Gastroesophageal sphincter (tissue), 4 donors: ENCODE results near the gene LRPAP1. TPM values are rescaled to one million over a fixed set of nuclear protein-coding genes. Genes with fewer than 3 reads are reported as not detected.

Experiments used
- ATAC-seq: fragments of 150-250 bp; one replicate; pipeline ENCODE4 v1.9.1; 2016; ENCODE audit warnings: mild to moderate bottlenecking, moderate library complexity
- H3K27ac ChIP-seq, 4 donors: fragments of 200-600 bp; sonication (generic) in 3 of 4; 1 replicate in 3 of 4; 2 replicates in 1 of 4; pipeline ENCODE4 v1.5.1; 2016 to 2019
- H3K27me3 ChIP-seq: fragments of 200-600 bp; sonication (generic); one replicate; pipeline ENCODE4 v1.5.1; 2019
- H3K36me3 ChIP-seq, 2 donors: fragments of 200-600 bp; sonication (generic); one replicate each; pipeline ENCODE4 v1.5.1; 2019; ENCODE audit warnings: control low read depth in 1 of 2
- H3K4me1 ChIP-seq, 3 donors: fragments of 200-600 bp; sonication (generic); 1 replicate in 2 of 3; 2 replicates in 1 of 3; pipeline ENCODE4 v1.5.1; 2016 to 2019; ENCODE audit warnings: control low read depth in 2 of 3
- H3K4me3 ChIP-seq, 2 donors: fragments of 200-600 bp; sonication (generic); one replicate each; pipeline ENCODE4 v1.5.1; 2019; ENCODE audit warnings: mild to moderate bottlenecking in 1 of 2, moderate library complexity in 1 of 2
- H3K9me3 ChIP-seq, 3 donors: fragments of 200-600 bp; sonication (generic); one replicate each; pipeline ENCODE4 v1.5.1; 2017 to 2019; ENCODE audit warnings: control low read depth in 2 of 3
- EP300 ChIP-seq: sonication (generic); formaldehyde crosslinking; IDR thresholded peaks from one replicate; pipeline ENCODE4 v1.6.1; 2017; ENCODE audit warnings: antibody characterized with exemption, mild to moderate bottlenecking
- POLR2A ChIP-seq, 2 donors: fragments of 450-650 bp; IDR thresholded peaks; one replicate each; pipeline ENCODE4 v1.6.1; 2017; ENCODE audit warnings: antibody characterized with exemption in 2 of 2, mild to moderate bottlenecking in 2 of 2, moderate library complexity in 1 of 2
- POLR2AphosphoS5 ChIP-seq: sonication (generic); formaldehyde crosslinking; IDR thresholded peaks from one replicate; pipeline ENCODE4 v1.6.1; 2017; ENCODE audit warnings: antibody characterized with exemption
- WGBS, 2 donors: methylation state at CpG; one replicate each; pipeline ENCODE4 v1.1.5; 2018; ENCODE audit warnings: low coverage in 1 of 2; 5-methylcytosine and 5-hydroxymethylcytosine counted together
- total RNA-seq, 4 donors: library from RNA; depleted of rRNA; stranded (reverse); fragments of >200 nt; gene quantifications; one replicate each; pipeline ENCODE4 v1.1.0, GENCODE V29; 2016
- TF ChIP-seq, protein P1 (sequence below), 4 experiments: fragments of 200-600 bp in 2 of 4; fragments of 450-650 bp in 2 of 4; sonication (generic) in 1 of 4; IDR thresholded peaks; one replicate each; pipeline ENCODE4 v1.5.1; 2017 to 2019; ENCODE audit warnings: antibody characterized with exemption in 4 of 4, mild to moderate bottlenecking in 2 of 4, moderate library complexity in 2 of 4

Gene LRPAP1
- total RNA-seq, 4 donors from 2014 or later: 180 to 267 (median 201) TPM

DNA sequence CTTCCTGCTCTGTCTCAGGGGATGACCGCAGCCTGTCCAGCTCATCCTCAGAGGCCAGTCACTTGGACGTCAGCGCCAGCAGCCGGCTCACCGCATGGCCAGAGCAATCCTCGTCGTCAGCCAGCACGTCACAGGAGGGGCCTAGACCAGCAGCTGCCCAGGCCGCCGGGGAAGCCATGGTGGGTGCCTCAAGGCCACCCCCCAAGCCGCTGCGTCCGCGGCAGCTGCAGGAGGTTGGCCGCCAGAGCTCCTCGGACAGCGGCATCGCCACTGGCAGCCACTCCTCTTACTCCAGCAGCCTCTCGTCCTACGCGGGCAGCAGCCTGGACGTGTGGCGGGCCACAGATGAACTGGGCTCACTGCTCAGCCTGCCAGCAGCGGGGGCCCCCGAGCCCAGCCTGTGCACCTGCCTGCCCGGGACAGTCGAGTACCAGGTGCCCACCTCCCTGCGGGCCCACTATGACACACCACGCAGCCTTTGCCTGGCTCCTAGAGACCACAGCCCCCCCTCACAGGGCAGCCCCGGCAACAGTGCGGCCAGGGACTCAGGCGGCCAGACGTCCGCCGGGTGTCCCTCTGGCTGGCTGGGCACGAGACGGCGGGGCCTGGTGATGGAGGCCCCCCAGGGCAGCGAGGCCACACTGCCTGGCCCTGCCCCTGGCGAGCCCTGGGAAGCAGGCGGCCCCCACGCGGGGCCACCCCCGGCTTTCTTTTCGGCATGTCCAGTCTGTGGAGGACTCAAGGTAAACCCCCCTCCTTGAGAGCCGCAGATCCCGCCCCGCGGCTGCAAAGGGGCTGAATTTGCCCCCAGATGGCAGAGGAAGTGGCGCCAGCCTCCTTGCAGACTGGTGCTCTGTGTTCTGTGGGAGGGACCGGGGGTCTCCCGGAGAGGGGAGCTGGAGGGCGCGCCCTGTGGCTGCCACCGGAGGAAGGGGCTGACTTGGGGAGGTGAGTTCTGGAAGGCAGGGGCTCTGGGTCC is 39.2 kb downstream of the LRPAP1 start:
- H3K4me1 ChIP-seq: no peaks in the 10 kb centered on the region
- peaks cover 0 to 10% of the 10 kb centered on the region in 2 donors for H3K36me3 ChIP-seq
- H3K4me3 ChIP-seq: no peak overlapping the region
- no peak overlapping the region for H3K27ac ChIP-seq
- ATAC-seq: no peak
- peaks cover 79% of the 10 kb centered on the region for H3K27me3 ChIP-seq
- TF ChIP-seq, protein P1, sequence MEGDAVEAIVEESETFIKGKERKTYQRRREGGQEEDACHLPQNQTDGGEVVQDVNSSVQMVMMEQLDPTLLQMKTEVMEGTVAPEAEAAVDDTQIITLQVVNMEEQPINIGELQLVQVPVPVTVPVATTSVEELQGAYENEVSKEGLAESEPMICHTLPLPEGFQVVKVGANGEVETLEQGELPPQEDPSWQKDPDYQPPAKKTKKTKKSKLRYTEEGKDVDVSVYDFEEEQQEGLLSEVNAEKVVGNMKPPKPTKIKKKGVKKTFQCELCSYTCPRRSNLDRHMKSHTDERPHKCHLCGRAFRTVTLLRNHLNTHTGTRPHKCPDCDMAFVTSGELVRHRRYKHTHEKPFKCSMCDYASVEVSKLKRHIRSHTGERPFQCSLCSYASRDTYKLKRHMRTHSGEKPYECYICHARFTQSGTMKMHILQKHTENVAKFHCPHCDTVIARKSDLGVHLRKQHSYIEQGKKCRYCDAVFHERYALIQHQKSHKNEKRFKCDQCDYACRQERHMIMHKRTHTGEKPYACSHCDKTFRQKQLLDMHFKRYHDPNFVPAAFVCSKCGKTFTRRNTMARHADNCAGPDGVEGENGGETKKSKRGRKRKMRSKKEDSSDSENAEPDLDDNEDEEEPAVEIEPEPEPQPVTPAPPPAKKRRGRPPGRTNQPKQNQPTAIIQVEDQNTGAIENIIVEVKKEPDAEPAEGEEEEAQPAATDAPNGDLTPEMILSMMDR (IDR thresholded peaks at IDR 0.05): no peak
- TF ChIP-seq EP300: no peak
- TF ChIP-seq POLR2AphosphoS5: no peak
- no peak for TF ChIP-seq POLR2A (IDR thresholded peaks at IDR 0.05)
- H3K9me3 ChIP-seq: no peaks in the 10 kb centered on the region
- WGBS, 2 donors: no CpG with 5 or more reads among the region's 55 CpGs

DNA sequence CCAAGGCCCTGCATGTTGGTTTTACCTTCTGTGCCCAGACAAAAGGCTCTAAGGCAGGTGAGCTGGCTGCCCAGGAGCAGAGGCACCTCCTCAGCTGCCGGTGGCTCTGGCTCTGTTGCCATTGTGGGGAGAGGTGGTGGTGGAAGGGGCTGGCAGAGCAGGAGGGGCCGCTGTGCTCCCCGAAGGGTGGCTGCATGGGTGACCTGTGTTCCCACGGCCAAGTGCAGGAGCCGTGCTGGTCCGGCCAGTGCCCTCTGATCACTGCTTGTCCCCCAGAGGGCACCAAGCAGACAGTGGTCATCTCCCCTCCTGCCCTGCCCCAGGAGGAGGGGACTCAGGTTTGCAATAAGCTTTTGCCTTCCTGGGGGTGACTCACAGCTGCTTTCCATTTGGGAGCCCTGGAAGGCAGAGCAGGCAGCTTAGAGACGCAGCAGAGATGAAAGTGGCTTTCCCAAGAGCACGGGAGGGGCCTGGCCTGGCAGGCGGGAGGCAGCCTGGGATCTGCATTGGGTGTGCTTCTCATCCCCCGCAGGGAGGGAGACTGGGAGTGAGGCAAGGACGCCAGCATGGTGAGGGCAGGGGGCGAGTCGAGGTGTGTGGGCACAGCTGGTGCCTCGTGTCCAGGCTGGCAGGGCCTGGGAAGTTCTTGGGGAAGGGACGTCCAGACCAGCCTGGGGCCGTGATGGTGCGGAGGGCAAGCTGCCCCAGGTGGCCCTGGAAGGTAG is 40.4 kb downstream of the LRPAP1 start:
- H3K4me3 ChIP-seq: no peak overlapping the region
- 62% methylated on average over 8 of the region's 17 CpGs; no CpG with 5 or more reads in 1 of the 2 donors for WGBS, 2 donors
- H3K36me3 ChIP-seq: peaks cover 0 to 10% of the 10 kb centered on the region in 2 donors
- H3K27ac ChIP-seq: no peak overlapping the region
- H3K9me3 ChIP-seq: no peaks in the 10 kb centered on the region
- H3K27me3 ChIP-seq: peaks cover 90% of the 10 kb centered on the region
- no peak for TF ChIP-seq POLR2AphosphoS5
- no peak for TF ChIP-seq EP300
- no peak for TF ChIP-seq POLR2A (IDR thresholded peaks at IDR 0.05)
- TF ChIP-seq, protein P1 (IDR thresholded peaks at IDR 0.05): no peak
- ATAC-seq: no peak
- no peaks in the 10 kb centered on the region for H3K4me1 ChIP-seq

DNA sequence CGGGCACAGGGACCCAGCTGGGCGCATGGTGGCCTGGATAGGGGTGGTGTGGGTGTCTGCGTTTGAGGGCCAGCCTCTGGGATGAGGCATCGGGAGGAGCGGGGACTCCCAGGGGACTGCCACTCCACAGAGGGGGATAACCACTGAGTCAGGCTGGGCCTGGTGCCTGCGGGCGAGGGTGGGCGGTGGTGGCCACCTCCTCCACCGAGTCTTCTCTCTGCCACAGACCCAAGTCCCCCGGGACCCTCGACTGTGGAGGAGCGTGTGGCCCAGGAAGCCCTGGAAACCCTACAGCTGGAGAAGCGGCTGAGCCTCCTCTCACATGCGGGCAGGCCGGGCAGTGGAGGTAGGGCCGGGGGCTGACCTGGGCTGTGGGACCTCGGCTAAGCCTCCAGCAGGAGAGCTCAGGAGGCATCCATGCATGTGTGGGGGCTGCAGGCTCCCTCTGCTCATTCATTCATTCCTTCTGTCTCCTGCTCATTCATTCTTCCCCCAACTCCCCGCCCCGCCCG is 42.7 kb downstream of the LRPAP1 start:
- TF ChIP-seq POLR2A (IDR thresholded peaks at IDR 0.05) (no peak), POLR2AphosphoS5 (no peak), EP300 (no peak)
- TF ChIP-seq, protein P1 (IDR thresholded peaks at IDR 0.05): no peak
- H3K27me3 ChIP-seq: peaks cover 90% of the 10 kb centered on the region
- H3K4me3 ChIP-seq: no peak overlapping the region
- peaks cover 0 to 9% (median 0%) of the 10 kb centered on the region in 3 donors for H3K4me1 ChIP-seq
- ATAC-seq: no peak
- no peak overlapping the region for H3K27ac ChIP-seq
- H3K36me3 ChIP-seq: peaks cover 0 to 10% of the 10 kb centered on the region in 2 donors
- H3K9me3 ChIP-seq: no peaks in the 10 kb centered on the region
- 43 to 46% methylated on average over 4 to 5 of the region's 20 CpGs for WGBS, 2 donors

DNA sequence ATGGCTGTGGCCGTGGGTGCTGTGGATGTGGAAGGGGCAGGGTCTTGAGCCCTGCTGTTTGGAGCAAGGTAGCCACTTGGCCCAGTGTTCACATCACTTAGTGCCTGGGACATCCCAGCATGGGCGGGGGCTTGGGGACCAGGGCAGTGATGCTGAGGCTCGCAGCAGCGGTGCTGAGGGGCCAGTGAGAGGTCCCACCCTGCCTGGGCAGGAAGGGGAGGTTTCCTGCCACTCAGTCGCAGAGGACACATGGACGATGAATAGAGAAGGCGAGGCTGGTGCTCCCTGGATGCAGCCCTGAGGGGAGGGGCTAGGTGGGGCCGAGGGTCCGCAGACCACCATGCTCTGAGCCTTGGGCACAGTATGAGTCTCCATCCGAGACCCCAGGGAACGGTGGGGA is 43.4 kb downstream of the LRPAP1 start:
- WGBS, 2 donors: 43% methylated on average over 4 of the region's 11 CpGs; no CpG with 5 or more reads in 1 of the 2 donors
- H3K27ac ChIP-seq: no peak overlapping the region
- peaks cover 0 to 10% of the 10 kb centered on the region in 2 donors for H3K36me3 ChIP-seq
- no peak for ATAC-seq
- no peak overlapping the region for H3K4me3 ChIP-seq
- no peaks in the 10 kb centered on the region for H3K9me3 ChIP-seq
- TF ChIP-seq, protein P1 (IDR thresholded peaks at IDR 0.05): no peak
- TF ChIP-seq POLR2A (IDR thresholded peaks at IDR 0.05) (no peak), EP300 (no peak), POLR2AphosphoS5 (no peak)
- H3K4me1 ChIP-seq: peaks cover 0 to 13% (median 0%) of the 10 kb centered on the region in 3 donors
- H3K27me3 ChIP-seq: peaks cover 90% of the 10 kb centered on the region
